Measurements from ENCODE around the gene RGS17.
A peak's percentile ranks its signal among the peaks of the same experiment; 100 is the strongest.

DNA sequence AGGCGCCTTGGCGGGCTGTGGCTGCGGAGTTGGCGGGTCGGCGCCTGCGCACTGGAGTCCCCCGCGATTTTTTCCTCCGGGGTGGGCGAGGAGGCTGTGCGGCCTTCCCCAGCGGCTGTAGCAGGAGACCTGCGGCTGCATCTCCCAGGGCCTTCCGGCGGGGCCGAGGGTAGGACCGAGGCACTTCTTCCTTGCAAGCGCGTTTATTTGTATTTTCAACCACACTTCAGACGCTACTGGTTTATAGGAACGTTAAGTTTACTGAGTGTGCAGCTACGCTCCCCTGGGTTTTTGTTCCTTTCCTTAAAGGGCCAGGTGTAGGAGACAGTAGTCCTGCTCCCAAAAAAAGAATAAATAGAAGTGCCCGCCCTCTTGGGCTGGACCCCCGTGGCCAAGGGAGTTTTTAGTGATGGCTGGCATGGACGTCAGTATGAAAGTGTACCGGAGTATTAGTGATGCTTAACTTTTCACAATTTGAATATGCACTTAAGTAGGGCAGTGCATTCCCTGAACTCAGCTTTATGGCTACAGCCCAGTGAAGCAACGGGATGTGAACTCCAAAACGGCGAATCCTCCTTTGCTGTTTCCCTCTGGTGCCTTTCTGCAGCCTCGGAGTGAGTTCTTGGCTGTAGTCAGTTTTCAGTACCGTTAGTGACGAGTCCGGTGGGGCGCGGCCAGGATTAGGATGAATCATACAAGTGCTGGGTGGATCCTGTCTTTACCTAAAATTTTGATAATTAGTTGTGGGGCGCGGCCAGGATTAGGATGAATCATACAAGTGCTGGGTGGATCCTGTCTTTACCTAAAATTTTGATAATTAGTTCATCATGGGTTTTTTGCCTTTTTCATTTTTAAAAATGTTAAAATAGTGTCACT is 147.2 kb downstream of the RGS17 start:
- TF ChIP-seq ZNF674 (CRISPR knock-in tag; IDR thresholded peaks at IDR 0.05; ENCODE audit: low read depth) (no peak), THYN1 (CRISPR knock-in tag; IDR thresholded peaks at IDR 0.05; ENCODE audit: borderline replicate concordance, low read depth) (no peak), MEIS2 (CRISPR knock-in tag; IDR thresholded peaks at IDR 0.05) (no peak; the same call in 1 of the 2 replicates), JUN (CRISPR knock-in tag; IDR thresholded peaks at IDR 0.05) (no peak)
- TF ChIP-seq, protein P1, sequence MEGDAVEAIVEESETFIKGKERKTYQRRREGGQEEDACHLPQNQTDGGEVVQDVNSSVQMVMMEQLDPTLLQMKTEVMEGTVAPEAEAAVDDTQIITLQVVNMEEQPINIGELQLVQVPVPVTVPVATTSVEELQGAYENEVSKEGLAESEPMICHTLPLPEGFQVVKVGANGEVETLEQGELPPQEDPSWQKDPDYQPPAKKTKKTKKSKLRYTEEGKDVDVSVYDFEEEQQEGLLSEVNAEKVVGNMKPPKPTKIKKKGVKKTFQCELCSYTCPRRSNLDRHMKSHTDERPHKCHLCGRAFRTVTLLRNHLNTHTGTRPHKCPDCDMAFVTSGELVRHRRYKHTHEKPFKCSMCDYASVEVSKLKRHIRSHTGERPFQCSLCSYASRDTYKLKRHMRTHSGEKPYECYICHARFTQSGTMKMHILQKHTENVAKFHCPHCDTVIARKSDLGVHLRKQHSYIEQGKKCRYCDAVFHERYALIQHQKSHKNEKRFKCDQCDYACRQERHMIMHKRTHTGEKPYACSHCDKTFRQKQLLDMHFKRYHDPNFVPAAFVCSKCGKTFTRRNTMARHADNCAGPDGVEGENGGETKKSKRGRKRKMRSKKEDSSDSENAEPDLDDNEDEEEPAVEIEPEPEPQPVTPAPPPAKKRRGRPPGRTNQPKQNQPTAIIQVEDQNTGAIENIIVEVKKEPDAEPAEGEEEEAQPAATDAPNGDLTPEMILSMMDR (CRISPR knock-in tag; IDR thresholded peaks at IDR 0.05): 0 out of 2 replicates have a peak, but pooled peaks have one; percentile 10
- TF ChIP-seq, protein P2, sequence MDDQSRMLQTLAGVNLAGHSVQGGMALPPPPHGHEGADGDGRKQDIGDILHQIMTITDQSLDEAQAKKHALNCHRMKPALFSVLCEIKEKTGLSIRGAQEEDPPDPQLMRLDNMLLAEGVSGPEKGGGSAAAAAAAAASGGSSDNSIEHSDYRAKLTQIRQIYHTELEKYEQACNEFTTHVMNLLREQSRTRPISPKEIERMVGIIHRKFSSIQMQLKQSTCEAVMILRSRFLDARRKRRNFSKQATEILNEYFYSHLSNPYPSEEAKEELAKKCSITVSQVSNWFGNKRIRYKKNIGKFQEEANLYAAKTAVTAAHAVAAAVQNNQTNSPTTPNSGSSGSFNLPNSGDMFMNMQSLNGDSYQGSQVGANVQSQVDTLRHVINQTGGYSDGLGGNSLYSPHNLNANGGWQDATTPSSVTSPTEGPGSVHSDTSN (CRISPR knock-in tag; IDR thresholded peaks at IDR 0.05; ENCODE audit: borderline replicate concordance): no peak; the same call in 1 of the 2 replicates
